ENCODE data around the gene GALP. TPM values are rescaled to one million over a fixed set of nuclear protein-coding genes. Genes with fewer than 3 reads are reported as not detected.

Gene GALP
- total RNA-seq, 1 donor: not detected

DNA sequence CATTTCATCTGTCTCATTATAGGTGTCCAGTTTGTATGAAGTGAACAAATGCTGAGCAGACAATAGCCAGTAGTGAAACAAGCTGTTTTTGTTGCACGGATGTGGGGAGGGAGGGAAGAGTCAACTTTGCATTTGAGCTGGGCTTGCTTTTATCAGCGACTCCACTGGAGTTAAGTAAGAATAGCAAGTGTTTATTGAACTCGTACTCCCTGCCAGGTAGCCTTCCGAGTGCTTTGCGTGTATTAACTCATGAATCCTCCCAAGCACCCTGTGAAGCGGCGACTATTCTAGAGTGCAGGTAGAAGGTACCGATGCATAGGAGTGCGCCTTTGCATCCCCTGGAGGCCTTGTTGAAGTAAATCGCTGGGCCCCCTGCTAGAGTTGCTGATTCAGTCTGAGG is 39.4 kb upstream of the GALP start:
- H3K4me3 ChIP-seq (ENCODE audit: low read depth, low read length): no peak overlapping the region
- TF ChIP-seq, protein P1, sequence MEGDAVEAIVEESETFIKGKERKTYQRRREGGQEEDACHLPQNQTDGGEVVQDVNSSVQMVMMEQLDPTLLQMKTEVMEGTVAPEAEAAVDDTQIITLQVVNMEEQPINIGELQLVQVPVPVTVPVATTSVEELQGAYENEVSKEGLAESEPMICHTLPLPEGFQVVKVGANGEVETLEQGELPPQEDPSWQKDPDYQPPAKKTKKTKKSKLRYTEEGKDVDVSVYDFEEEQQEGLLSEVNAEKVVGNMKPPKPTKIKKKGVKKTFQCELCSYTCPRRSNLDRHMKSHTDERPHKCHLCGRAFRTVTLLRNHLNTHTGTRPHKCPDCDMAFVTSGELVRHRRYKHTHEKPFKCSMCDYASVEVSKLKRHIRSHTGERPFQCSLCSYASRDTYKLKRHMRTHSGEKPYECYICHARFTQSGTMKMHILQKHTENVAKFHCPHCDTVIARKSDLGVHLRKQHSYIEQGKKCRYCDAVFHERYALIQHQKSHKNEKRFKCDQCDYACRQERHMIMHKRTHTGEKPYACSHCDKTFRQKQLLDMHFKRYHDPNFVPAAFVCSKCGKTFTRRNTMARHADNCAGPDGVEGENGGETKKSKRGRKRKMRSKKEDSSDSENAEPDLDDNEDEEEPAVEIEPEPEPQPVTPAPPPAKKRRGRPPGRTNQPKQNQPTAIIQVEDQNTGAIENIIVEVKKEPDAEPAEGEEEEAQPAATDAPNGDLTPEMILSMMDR (IDR thresholded peaks at IDR 0.05; ENCODE audit: insufficient read depth, low read depth, low read length): no peak
- no peak for DNase-seq (ENCODE audit: low read depth)

DNA sequence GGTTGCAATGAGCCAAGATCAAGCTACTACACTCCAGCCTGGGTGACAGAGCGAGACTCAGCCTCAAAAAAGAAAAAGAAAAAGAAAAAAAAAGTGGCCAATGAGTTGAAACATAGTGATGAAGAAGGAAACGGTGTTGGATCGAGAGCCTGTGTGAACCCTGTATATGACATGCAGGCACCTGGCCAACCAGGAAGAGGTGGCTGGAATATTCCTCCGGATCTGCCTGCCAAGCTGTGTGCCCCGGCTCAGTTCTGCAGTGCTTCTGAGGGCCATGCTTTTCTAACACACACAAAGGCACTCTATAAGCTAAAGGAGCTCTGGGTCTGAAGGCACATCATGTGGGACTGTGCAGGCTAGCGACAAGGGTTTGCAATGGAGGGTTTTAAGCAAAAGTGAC is 38.4 kb upstream of the GALP start:
- no peak overlapping the region for H3K4me3 ChIP-seq (ENCODE audit: low read depth, low read length)
- TF ChIP-seq, protein P1 (IDR thresholded peaks at IDR 0.05; ENCODE audit: insufficient read depth, low read depth, low read length): no peak
- DNase-seq (ENCODE audit: low read depth): no peak

DNA sequence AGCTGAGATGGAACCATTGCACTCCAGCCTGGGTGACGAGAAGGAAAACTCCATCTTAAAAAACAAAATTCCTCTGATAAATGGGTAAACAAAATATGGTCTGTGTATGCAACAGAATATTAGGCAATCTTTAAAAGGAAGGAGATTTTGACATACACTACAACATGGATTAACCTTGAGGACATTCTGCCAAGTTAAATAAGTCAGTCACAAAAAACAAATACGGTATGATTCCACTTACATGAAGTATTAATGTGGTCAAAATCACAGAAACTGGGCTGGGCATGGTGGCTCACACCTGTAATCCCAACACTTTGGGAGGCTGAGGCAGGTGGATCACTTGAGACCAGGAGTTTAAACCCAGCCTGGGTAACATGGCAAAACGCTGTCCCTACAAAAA is 37.7 kb upstream of the GALP start:
- peak; percentile 62 for DNase-seq (ENCODE audit: low read depth)
- no peak overlapping the region for H3K4me3 ChIP-seq (ENCODE audit: low read depth, low read length)
- TF ChIP-seq, protein P1 (IDR thresholded peaks at IDR 0.05; ENCODE audit: insufficient read depth, low read depth, low read length): no peak

DNA sequence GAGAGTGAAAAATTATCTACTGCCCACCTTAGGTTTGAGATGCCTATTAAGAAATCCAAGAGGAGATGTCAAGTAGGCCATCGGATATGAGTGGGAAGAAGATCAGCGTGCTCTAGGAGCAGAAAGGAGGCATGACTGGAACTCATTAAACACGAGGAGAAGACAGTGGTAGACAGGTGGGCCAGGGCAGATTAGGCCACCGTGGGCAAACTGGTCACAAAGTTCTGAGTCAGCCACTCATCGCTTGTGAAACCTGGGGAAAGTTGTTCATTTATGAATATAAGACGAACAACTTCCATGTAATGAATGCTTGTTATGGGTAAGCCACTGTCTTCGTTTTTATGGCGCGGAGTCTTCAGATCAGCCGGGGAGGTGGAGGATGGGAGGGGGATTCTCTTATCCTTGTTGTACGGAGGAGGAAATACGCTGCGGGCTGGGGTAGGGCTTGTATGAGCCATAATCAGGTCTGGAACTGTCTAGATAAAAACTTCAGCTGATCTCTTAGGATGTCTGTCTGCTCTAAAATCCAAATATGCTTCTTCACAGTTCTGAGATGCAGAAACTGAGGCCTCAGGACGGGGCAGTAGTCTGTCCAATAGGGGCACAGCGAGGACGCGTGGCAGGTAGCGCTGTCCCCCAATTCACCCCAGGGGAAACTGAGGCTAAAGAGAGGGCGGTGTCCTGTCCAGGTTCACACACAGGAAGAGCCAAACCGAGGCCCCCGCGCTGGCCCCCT is 35.8 kb upstream of the GALP start:
- H3K4me3 ChIP-seq (ENCODE audit: low read depth, low read length): peak overlapping the region; percentile 75
- peak; percentile 17 for DNase-seq (ENCODE audit: low read depth)
- TF ChIP-seq, protein P1 (IDR thresholded peaks at IDR 0.05; ENCODE audit: insufficient read depth, low read depth, low read length): no peak

DNA sequence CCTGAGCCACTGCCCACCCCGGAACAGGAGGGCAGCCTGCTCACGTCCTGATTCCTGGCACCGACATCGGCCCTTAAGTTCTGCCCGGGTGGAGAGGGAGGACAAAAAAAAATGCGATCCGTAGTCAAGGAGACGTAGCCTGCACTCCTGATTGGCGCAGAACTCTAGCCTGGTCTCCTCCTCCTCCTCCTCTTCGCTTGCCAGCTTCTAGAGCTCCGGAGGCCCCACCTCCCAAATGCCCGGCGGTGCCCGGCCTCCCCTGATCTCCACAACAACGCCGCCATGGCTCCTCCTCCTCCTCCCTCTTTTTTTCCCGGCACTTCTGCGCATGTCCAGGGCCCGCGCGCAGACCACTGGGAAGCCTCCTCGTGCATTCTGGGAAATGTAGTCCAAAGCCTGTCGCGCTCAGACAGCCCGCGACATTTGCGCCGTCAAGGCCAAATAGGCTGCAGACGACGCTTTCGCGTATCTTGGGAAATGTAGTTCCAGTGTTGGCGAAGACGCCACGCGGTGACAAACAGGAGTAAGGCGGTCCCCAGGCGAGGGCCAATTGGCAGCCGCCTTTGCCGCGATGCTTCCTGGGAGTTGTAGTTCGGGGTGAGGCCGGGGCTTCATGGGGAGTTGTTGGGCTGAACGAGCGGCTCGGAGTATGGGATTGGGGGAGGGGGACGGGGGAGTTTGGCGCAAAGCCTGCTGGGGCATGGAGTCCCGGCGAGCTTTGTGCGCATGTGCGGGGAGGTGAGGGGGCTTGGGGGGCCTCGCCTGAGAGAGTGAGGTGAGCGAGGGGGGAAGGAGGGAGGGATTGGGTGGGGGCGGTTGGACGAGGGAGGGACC is 35.0 kb upstream of the GALP start, which contains the start of gene ZNF444:
ZNF444 (plus strand) TSS at position 705 of the 834 bp plus-strand sequence. CDS start 5,625 bp downstream, outside the sequence.
- peak within 1 kb of the TSS; percentile 75 for H3K4me3 ChIP-seq (ENCODE audit: low read depth, low read length)
- TF ChIP-seq, protein P1 (IDR thresholded peaks at IDR 0.05; ENCODE audit: insufficient read depth, low read depth, low read length): no peak
- peak; percentile 100 for DNase-seq (ENCODE audit: low read depth)

DNA sequence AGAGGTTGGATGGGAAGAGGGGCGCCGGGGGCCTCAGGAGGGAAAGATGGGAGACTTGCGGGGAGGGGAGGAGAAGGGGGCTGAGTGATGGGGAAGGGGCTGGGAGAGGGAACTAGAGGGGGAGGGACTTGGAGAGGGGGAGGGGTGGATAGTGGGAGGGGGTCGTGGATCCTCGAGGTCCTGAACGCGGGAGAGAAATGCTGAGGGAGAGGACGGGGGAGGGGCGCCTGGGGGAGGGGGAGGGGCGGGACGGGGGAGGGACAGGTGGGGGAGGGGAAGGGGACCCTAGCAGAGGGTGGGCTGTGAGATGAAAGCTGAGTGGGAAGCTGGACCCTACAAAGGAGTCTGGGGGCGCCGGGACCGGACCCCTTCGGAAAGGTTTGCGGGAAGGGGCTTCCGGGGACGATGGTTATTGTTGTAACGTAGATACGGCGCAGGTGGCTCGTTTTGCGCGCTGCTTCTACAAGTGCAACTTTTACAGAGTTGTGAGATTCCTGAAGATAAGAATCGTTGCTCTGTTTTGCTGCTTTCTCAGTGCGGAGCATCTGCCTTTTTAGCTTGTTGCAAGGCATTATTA is 34.3 kb upstream of the GALP start:
- peak overlapping the region; percentile 75 for H3K4me3 ChIP-seq (ENCODE audit: low read depth, low read length)
- TF ChIP-seq, protein P1 (IDR thresholded peaks at IDR 0.05; ENCODE audit: insufficient read depth, low read depth, low read length): no peak
- DNase-seq (ENCODE audit: low read depth): no peak

Data from fibroblast of villous mesenchyme (primary cell).